Epithelial cell of esophagus (primary cell): ENCODE measurements around the gene LRRC1.
"Not testable (repeated sequence)": the region's sequence is repeated elsewhere in the genome, so short reads cannot be mapped to it uniquely, and the experiment has no call there.

Source experiments
- DNase-seq: peaks from one replicate; pipeline ENCODE4 v3.0.0; 2010; ENCODE audit warnings: low read depth
- H3K4me3 ChIP-seq: 2 replicates; pipeline ENCODE4 v1.5.1; 2011; ENCODE audit warnings: mild to moderate bottlenecking, low read length, control low read depth
- CTCF ChIP-seq: IDR thresholded peaks from 2 replicates; pipeline ENCODE4 v1.5.1; 2011; ENCODE audit warnings: low read depth, mild to moderate bottlenecking, low read length, control low read depth, inconsistent platforms; ENCODE audit not compliant: insufficient read depth; ENCODE audit errors: missing control alignments

Gene LRRC1

GRCh38 chr6:53768636-53769035, 26.2 kb upstream of the LRRC1 start:
- DNase-seq: no peak
- no peak for TF ChIP-seq CTCF
- no peak overlapping the region for H3K4me3 ChIP-seq

GRCh38 chr6:53770780-53771249, 24.0 kb upstream of the LRRC1 start:
- no peak overlapping the region for H3K4me3 ChIP-seq
- peak; percentile 70 for DNase-seq
- no peak for TF ChIP-seq CTCF

GRCh38 chr6:53771785-53772624, 22.8 kb upstream of the LRRC1 start:
- H3K4me3 ChIP-seq: no peak overlapping the region
- TF ChIP-seq CTCF: no peak
- peak; percentile 67 for DNase-seq

- no peak for TF ChIP-seq CTCF
- no peak for DNase-seq
- H3K4me3 ChIP-seq: no peak overlapping the region
Measured at GRCh38 chr6:53773044-53773696, 21.6 kb upstream of the LRRC1 start.

- not testable (repeated sequence) for DNase-seq
Measured at GRCh38 chr6:53776152-53776551, 18.7 kb upstream of the LRRC1 start.

GRCh38 chr6:53784991-53785390, 9.8 kb upstream of the LRRC1 start:
- DNase-seq, H3K4me3 ChIP-seq: not testable (repeated sequence)

More at GRCh38 chr6:53776152-53776551, 18.7 kb upstream of the LRRC1 start:
- not testable (repeated sequence) for H3K4me3 ChIP-seq

GRCh38 chr6:53786832-53787231, 8.0 kb upstream of the LRRC1 start:
- H3K4me3 ChIP-seq: no peak overlapping the region
- TF ChIP-seq CTCF: no peak
- DNase-seq: no peak

GRCh38 chr6:53790886-53791285, 3.9 kb upstream of the LRRC1 start:
- no peak for TF ChIP-seq CTCF
- no peak for DNase-seq
- H3K4me3 ChIP-seq: no peak overlapping the region
